ENCODE measurements around the gene CLIP3.

- TF ChIP-seq CTCF (IDR thresholded peaks at IDR 0.05) (no peak), POLR2A (IDR thresholded peaks at IDR 0.05) (no peak)
Measured at GRCh38 chr19:36025541-36025940, 7.1 kb downstream of the CLIP3 start.
